Tibial artery (tissue), 4 donors: ENCODE measurements around the gene CAMTA1.

Experiments used
- DNase-seq, 2 donors: peaks; one replicate each; pipeline ENCODE4 v3.0.0-alpha.2; 2019
- H3K27ac ChIP-seq, 2 donors: fragments of 200-600 bp; sonication (generic) in 1 of 2; 1 replicate in 1 of 2; 2 replicates in 1 of 2; pipeline ENCODE4 v1.5.1; 2018 to 2019; ENCODE audit warnings: mild to moderate bottlenecking in 1 of 2
- H3K27me3 ChIP-seq, 2 donors: fragments of 200-600 bp; sonication (generic) in 1 of 2; one replicate each; pipeline versions ENCODE4 v1.5.1 to v1.6.0; 2016 to 2019
- H3K36me3 ChIP-seq, 3 donors: fragments of 200-600 bp; sonication (generic) in 2 of 3; one replicate each; pipeline ENCODE4 v1.5.1; 2016 to 2019; ENCODE audit warnings: mild to moderate bottlenecking in 2 of 3
- H3K4me1 ChIP-seq, 4 donors: fragments of 200-600 bp; sonication (generic) in 2 of 4; 1 replicate in 3 of 4; 2 replicates in 1 of 4; pipeline ENCODE4 v1.5.1; 2016 to 2019
- H3K4me3 ChIP-seq, 2 donors: fragments of 200-600 bp; sonication (generic) in 1 of 2; 1 replicate in 1 of 2; 2 replicates in 1 of 2; pipeline ENCODE4 v1.5.1; 2018 to 2019; ENCODE audit warnings: mild to moderate bottlenecking in 2 of 2
- H3K9me3 ChIP-seq, 3 donors: fragments of 200-600 bp; sonication (generic) in 1 of 3; one replicate each; pipeline ENCODE4 v1.5.1; 2016 to 2019
- CTCF ChIP-seq, 2 experiments: fragments of 200-600 bp in 1 of 2; fragments of 450-650 bp in 1 of 2; IDR thresholded peaks; one replicate each; pipeline ENCODE4 v1.5.1; 2017 to 2019; ENCODE audit warnings: antibody characterized with exemption in 2 of 2, mild to moderate bottlenecking in 1 of 2, moderate library complexity in 1 of 2
- intact Hi-C: fragments of 100-400 bp; cut with DNase I; formaldehyde crosslinking; loops from one replicate; pipeline ENCODE4 v1.15.0; 2023; ENCODE audit warnings: low total_unique reads

Gene CAMTA1

GRCh38 chr1:7517611-7518330 lies 732.5 kb downstream of the CAMTA1 start:
- Histone ChIP-seq H3K27me3 (peaks cover 0 to 34% of the 10 kb centered on the region in 2 donors), H3K9me3 (no peaks in the 10 kb centered on the region), H3K4me3 (no peak overlapping the region), H3K36me3 (no peaks in the 10 kb centered on the region), H3K27ac (no peak overlapping the region), H3K4me1 (no peaks in the 10 kb centered on the region)
- DNase-seq, result no peak
- intact Hi-C loops, result no loop called here
- TF ChIP-seq CTCF (IDR thresholded peaks at IDR 0.05), result no peak

GRCh38 chr1:7518411-7518810 lies 733.2 kb downstream of the CAMTA1 start:
- no peak for TF ChIP-seq CTCF (IDR thresholded peaks at IDR 0.05)
- Histone ChIP-seq H3K9me3 (no peaks in the 10 kb centered on the region), H3K27me3 (peaks cover 0 to 30% of the 10 kb centered on the region in 2 donors), H3K4me3 (no peak overlapping the region), H3K27ac (no peak overlapping the region), H3K4me1 (no peaks in the 10 kb centered on the region), H3K36me3 (no peaks in the 10 kb centered on the region)
- no peak for DNase-seq
- intact Hi-C loops, result no loop called here

- DNase-seq, result no peak
- Histone ChIP-seq H3K9me3 (no peaks in the 10 kb centered on the region), H3K36me3 (no peaks in the 10 kb centered on the region), H3K4me1 (no peaks in the 10 kb centered on the region), H3K27me3 (peaks cover 0 to 29% of the 10 kb centered on the region in 2 donors), H3K4me3 (no peak overlapping the region), H3K27ac (no peak overlapping the region)
- TF ChIP-seq CTCF (IDR thresholded peaks at IDR 0.05), result no peak
- intact Hi-C loops, result no loop called here
Observed at GRCh38 chr1:7519181-7519860, 734.1 kb downstream of the CAMTA1 start.

GRCh38 chr1:7519861-7520395 lies 734.7 kb downstream of the CAMTA1 start:
- TF ChIP-seq CTCF (IDR thresholded peaks at IDR 0.05), result no peak
- no peak for DNase-seq
- no peak overlapping the region for H3K27ac ChIP-seq
- no peak overlapping the region for H3K4me3 ChIP-seq
- intact Hi-C loops, result no loop called here
- H3K36me3 ChIP-seq, result no peaks in the 10 kb centered on the region
- peaks cover 0 to 33% of the 10 kb centered on the region in 2 donors for H3K27me3 ChIP-seq
- H3K4me1 ChIP-seq, result no peaks in the 10 kb centered on the region
- H3K9me3 ChIP-seq, result no peaks in the 10 kb centered on the region

- Histone ChIP-seq H3K4me1 (no peaks in the 10 kb centered on the region), H3K4me3 (no peak overlapping the region), H3K27ac (no peak overlapping the region), H3K36me3 (no peaks in the 10 kb centered on the region), H3K27me3 (peaks cover 0 to 37% of the 10 kb centered on the region in 2 donors), H3K9me3 (no peaks in the 10 kb centered on the region)
- intact Hi-C loops, result no loop called here
- TF ChIP-seq CTCF (IDR thresholded peaks at IDR 0.05), result no peak
- no peak for DNase-seq
Observed at GRCh38 chr1:7520496-7520895, 735.2 kb downstream of the CAMTA1 start.
